NCI-H146 treated with DMSO at 0.1 percent for 48 hours (cell line): ENCODE measurements around the gene ARHGAP33.
"Not testable (repeated sequence)": the region's sequence is repeated elsewhere in the genome, so short reads cannot be mapped to it uniquely, and the experiment has no call there.

Experiments used
- DNase-seq: peaks from one replicate; lab custom pipeline; 2025; ENCODE audit not compliant: unreplicated experiment; lab: John Stamatoyannopoulos, UW

ARHGAP33 gene

GRCh38 chr19:35822579-35822978, 47.2 kb downstream of the ARHGAP33 start:
- no peak for DNase-seq

GRCh38 chr19:35824150-35824549, 48.8 kb downstream of the ARHGAP33 start:
- DNase-seq = no peak

DNA sequence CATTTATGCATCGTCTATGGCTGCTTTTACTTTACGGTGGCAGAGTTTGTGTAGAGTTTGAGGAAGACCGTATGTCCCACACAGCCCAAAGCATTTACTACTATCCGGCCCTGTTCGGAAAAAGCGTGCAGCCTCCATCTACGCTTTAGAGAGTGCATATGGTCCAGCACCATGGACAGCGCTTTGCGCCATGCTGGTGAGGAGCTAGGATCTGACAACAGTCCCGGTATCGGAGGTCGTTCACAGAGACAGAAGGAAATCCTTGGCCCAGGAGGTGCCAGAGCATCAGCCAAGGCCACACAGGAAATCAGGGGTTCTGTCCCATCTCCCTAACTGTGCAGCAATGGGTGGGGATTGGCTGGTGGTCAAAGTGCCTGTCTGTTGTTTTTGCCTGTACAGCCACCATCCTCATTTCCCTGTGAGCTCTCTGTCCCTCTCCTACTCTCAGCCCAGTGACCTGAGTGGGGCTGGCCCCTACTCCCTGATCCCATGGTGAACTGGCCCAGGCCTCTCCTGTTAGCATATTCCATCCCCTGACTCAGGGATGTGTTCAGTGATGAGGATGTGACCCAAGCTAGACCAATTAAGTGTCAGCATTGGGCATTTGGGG, 53.4 kb downstream of the ARHGAP33 start:
- no peak for DNase-seq

DNA sequence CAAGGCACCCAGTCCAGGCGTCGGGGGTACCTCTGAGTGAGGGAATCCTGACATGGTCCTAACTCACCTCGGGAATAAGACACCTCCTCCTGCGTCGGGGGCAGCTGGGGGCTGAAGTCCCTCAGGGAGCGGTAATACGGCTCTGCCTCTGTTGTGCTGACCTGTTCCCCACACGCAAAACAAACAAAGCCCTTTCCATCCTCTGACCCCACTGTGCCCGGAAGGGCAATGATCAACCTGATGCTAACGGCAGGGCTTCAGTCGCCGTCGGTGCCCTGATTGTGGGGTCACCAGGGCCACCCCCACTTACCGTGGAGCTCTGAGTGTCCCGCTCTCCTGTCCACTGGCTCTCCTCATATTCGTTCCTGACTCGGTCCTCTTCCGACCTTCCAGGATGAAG, 55.6 kb downstream of the ARHGAP33 start:
- no peak for DNase-seq

- DNase-seq = no peak
Observed at GRCh38 chr19:35832054-35832453, 56.7 kb downstream of the ARHGAP33 start.

DNA sequence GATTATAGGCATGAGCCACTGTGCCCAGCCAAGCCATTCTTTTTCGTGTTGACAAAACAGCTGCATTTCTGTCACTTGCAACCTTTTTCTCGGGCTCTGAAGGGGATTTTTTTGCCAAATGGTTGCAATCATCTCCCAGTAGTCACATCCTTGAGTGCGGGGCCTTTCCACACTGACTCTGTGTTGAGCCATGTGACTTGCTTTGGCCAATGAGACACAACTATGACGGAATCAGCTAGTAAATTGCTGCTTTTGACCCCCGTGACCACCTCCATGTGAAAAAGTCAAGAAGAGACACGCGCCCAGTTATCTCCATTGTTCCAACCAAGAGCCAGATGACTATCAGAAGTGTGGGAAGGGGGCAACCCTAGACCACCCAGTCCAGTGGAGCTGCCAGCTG, 58.6 kb downstream of the ARHGAP33 start:
- DNase-seq = no peak

DNA sequence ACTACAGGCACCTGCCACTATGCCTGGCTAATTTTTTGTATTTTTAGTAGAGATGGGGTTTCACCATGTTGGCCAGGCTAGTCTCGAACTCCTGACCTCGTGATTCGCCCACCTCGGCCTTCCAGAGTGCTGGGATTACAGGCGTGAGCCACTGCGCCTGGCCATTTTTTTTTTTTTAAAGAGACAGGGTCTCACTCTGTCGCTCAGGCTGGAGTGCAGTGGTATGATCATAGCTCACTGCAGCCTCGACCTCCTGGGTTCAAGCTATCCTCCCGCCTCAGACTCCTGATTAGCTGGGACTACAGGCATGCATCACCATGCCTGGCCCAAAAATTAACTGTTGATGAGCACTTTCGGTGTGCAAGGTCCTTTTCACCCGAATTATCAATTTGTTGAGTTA, 60.7 kb downstream of the ARHGAP33 start:
- DNase-seq = not testable (repeated sequence)
